Stimulated activated CD4-positive, alpha-beta T cell treated with anti-CD3 and anti-CD28 coated beads, Interleukin-4, amount 100 ng/mL, for 48 hours (primary cell): Measurements from ENCODE around the gene C19orf25.
A peak's percentile ranks its signal among the peaks of the same experiment; 100 is the strongest.

ENCODE experiments used
- DNase-seq, 2 donors: peaks; one replicate each; pipeline ENCODE4 v3.0.0-alpha.2; 2020; ENCODE audit warnings: low read depth in 2 of 2

The C19orf25 gene

GRCh38 chr19:1466461-1467214, 12.4 kb downstream of the C19orf25 start:
- DNase-seq: no peak

DNA sequence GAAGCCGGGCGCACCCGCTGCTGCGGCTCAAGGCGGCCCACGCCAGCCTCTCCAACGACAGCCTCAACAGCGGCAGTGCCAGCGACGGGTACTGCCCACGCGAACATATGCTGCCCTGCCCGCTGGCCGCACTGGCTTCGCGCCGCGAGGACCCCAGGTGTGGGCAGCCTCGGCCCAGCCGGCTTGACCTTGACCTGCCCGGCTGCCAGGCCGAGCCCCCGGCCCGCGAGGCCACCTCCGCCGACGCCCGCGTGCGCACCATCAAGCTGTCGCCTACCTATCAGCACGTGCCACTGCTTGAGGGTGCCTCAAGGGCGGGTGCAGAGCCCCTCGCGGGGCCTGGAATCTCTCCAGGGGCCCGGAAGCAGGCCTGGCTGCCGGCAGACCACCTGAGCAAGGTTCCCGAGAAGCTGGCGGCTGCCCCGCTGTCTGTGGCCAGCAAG, 13.0 kb downstream of the C19orf25 start:
- DNase-seq: no peak

DNA sequence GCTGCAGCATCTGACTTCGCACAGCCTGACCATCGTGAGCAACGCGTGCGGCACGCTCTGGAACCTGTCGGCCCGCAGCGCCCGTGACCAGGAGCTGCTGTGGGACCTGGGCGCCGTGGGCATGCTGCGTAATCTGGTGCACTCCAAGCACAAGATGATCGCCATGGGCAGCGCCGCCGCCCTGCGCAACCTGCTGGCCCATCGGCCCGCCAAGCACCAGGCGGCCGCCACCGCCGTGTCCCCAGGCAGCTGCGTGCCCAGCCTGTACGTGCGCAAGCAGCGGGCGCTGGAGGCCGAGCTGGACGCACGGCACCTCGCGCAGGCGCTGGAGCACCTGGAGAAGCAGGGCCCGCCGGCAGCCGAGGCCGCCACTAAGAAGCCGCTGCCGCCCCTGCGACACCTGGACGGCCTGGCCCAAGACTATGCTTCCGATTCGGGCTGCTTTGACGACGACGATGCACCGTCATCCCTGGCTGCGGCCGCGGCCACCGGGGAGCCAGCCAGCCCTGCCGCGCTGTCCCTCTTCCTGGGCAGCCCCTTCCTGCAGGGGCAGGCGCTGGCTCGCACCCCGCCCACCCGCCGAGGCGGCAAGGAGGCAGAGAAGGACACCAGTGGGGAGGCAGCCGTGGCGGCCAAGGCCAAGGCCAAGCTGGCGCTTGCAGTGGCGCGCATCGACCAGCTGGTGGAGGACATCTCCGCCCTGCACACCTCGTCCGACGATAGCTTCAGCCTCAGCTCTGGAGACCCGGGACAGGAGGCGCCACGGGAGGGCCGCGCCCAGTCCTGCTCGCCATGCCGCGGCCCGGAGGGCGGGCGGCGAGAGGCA, 13.6 kb downstream of the C19orf25 start:
- no peak for DNase-seq

GRCh38 chr19:1461862-1462261, 17.2 kb downstream of the C19orf25 start:
- DNase-seq: no peak

DNA sequence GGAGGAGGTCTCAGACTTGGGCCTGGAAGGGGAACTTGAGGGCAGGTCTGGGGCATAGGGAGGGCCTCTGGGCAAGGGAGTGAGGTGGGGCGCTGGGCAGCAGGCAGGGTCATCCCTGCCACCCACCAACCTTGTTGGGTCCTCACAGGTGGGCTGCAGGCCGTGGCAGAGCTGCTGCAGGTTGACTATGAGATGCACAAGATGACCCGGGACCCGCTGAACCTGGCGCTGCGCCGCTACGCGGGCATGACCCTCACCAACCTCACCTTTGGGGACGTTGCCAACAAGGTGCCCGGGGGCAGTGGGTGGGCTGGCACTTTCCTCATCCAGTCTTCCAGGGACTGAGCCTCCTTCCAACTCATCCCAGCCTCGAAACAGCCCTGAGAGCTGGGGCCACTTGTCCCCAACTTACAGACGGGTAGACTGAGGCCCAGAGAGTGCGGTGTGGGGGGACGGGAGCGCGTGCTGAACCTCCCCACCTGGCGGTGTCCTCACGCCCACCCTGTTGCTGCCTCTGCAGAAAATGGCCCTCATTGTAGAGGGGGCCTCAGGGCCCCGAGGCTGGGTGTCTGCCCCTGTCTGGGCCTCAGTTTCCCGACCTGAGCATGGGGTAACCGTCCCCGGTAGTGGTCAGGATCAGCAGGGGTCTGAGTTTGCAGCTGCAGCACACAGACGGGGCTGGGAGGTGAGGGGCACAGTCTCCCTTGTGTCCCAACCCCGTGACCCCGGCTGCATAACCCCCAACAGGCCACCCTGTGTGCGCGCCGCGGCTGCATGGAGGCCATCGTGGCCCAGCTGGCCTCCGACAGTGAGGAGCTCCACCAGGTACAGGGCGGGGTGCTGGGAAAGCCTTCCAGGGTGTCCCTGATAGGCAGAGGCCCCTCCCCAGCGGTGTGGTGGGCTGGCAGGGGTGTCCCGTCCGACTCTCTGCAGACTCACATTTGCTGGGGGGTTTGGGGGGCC, 18.7 kb downstream of the C19orf25 start:
- DNase-seq: no peak

GRCh38 chr19:1459479-1459878, 19.5 kb downstream of the C19orf25 start:
- no peak for DNase-seq

DNA sequence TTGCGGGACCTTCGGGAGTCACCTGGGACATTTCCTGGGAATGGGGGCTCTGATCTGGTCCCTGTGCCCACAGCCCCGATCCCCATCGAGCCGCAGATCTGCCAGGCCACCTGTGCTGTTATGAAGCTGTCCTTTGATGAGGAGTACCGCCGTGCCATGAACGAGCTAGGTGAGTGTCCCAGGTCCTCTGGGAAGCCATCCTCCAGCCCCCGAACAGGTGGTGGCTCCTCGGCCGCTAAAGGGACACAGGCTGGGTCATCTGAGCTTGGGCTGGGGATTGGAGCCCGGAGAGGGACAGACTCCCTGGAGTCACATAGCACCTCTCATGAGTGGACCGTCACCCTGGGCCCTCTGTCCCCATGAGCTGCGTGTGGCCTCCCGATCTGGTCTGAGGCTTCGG, 21.1 kb downstream of the C19orf25 start:
- DNase-seq: no peak

DNA sequence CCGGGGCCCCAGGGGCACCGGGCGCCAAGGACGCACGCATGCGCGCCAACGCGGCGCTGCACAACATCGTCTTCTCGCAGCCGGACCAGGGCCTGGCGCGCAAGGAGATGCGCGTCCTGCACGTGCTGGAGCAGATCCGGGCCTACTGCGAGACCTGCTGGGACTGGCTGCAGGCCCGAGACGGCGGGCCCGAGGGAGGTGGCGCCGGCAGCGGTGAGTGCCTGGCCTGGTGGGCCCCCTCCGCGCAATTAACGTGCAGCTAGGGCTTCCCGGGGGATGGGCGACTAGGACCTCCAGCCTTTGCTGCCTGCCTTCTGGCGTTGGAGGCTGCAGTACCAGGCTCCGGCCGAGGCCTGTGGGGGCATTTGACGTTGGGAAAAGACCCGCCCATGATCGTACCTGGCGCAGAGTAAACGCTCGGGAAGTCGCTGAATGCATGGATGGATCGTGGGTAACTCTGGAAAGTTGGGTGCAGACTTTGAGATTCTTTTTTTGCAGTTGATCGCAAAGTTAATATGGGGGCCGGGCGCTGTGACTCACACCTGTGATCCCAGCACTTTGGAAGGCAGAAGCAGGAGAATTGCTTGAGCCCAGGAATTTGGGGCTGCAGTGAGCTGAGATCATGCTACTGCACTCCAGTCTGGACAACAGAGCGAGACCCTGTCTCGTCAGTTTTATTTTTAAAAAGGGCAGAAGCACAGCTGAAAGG, 21.8 kb downstream of the C19orf25 start:
- DNase-seq: no peak

DNA sequence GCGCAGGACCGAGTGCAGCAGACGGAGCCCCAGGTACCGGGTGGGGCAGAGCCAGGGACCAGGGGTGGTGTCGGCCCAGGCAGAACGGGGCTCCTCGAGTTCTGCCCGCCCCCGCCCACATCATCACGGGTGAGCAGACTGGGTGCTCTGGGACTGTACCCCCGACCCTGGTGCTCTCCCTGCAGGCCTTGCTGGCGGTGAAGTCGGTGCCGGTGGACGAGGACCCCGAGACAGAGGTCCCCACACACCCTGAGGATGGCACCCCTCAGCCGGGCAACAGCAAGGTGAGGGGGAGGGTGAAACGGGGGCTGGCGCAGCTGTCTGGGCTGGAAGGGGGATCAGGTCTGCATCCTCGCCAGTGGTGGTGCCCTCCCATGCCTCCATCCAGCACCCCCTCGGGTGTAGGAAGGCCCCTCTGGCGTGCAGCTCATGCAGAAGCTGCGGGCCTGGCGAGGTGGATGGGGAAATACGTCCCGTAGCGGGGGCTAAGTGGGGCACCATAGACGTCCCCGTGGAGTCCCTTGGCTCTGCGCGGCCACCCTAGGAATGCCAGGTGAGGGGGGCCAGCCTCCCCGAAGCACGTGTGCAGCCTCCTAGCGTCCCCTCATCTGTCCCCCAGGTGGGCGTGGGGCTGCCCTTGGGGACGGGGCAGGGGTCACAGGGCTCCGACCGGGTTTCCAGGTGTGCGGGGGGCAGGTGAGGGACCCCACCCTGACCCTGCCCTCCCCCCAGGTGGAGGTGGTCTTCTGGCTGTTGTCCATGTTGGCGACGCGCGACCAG, 22.7 kb downstream of the C19orf25 start:
- DNase-seq: no peak

DNA sequence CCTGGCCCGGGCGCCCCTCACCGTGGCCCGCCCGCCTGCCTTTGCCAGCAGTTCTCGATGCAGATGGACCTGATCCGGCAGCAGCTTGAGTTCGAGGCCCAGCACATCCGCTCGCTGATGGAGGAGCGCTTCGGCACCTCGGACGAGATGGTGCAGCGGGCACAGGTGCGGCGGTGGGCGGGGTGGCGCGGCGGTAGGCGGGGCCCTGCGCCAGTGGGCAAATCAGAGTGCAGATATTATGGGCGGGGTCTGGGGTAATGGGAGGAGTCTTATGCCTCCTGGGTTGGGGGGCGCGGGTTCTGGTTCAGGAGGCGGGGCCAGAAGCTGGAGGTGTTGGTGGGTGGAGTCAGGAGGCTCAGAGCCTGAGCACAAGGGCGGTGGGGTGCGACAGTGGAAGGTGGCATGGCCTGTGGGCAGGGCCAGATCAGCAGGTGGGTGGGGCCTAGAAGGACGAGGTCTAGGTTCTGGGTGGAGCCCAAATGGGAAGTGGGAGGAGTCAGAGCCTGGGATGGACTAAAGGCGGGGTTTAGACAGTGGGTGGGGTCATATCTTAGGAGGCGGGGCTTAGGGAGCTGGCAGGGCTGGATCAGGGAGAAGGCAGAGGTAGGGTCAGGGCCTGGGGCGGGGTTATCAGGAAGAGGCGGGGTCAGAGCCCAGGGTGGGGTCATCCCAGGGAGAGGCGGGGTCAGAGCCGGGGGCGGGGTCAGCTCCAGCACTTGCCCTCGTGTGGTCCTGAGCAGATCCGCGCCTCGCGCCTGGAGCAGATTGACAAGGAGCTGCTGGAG, 23.5 kb downstream of the C19orf25 start:
- peak; percentile 64 to 66 for DNase-seq

- DNase-seq: no peak
These were observed 24.0 kb downstream of the C19orf25 start for GRCh38 chr19:1455002-1455335.

- no peak for DNase-seq
These were observed 25.3 kb downstream of the C19orf25 start for GRCh38 chr19:1453525-1454364.

- DNase-seq: no peak
These were observed 26.1 kb downstream of the C19orf25 start for GRCh38 chr19:1452802-1453524.

- no peak for DNase-seq
These were observed 26.9 kb downstream of the C19orf25 start for GRCh38 chr19:1451916-1452801.

- no peak for DNase-seq
These were observed 28.0 kb downstream of the C19orf25 start for GRCh38 chr19:1450735-1451731.
